Fibroblast of peridontal ligament (primary cell): ENCODE results near the gene TNK1.
"Not testable (repeated sequence)": the region's sequence is repeated elsewhere in the genome, so short reads cannot be mapped to it uniquely, and the experiment has no call there.

Source experiments
- DNase-seq: peaks from one replicate; pipeline ENCODE4 v3.0.0-alpha.2; 2010; ENCODE audit errors: extremely low read depth

The TNK1 gene

DNA sequence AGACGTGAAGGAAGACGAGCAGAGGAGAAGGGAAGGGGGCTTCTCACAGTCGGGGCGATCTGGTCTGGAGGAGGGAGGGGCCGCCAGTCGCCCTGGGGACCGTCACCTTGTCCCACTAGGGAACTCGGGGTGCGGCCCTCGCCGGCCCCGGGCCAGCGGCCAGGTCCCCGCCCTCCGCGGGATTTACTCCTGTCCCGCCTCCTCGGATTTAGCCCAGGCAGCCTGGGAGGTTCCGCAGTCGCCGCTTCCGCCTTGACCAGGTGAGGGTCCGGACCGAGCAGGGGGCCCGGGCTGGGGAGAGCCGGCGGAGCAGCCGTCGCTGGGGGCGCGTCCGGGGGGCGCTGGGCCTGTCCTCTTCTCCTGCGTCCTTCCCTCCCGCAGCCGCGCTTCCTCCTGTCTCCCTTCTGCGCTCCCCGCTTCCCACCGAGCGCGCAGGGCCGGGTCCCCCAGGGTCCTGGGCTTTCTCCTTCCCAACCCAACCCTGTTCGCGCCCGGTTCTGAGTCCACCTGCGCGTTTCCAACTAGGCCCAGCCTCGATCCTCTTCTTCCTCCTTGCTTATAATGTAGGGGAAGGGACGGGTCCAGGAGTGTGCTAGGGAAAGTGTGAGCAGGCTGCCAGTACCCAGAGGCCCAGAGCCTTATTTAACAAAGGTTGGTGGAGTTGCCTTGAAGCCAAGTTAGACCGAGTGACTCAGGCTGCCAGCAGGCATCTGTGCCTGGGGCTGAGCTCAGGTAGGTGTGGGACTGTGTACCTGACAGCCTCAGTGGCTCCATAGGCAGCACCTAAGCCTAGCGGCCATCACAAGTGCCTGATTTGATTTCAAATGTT, at the start of gene TNK1:
Gene TNK1, plus strand, starts transcription at position 235 of the 829 bp plus-strand sequence. CDS start 1,838 bp downstream, outside the sequence.
- no peak for DNase-seq

DNA sequence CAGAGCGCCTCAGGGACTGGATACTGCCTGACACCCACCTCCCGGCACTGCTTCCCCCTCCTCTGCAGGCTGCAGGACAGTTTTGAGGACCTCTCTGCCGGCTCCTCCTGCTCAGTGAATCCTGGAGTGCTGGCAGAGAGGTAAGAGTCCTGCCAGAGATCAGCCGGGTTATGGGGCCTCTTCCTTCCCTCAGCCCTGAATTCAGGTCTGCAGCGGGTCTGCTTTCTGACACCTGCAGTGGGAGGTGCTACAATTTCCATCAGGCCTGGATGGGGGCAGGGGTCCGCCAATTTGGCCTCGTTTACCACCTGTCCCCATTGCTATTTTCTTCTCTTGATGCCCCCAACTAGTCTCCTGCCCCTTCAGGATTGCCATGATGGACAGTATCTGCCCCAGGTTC, 48.8 kb upstream of the TNK1 start:
- no peak for DNase-seq

DNA sequence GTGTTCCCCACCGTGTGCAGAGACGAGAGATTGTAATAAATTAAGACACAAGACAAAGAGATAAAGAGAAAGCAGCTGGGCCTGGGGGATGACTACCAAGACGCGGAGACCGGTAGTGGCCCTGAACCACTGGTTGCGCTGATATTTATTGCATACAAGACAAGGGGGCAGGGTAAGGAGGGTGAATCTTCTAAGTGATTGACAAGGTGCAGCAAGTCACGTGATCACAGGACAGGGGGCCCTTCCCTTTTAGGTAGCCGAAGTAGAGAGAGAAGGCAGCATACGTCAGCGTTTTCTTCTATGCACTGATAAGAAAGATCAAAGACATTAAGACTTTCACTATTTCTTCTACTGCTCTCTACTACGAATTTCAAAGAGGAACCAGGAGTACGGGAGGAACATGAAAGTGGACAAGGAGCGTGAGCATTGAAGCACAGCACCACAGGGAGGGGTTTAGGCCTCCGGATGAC, 48.3 kb upstream of the TNK1 start:
- not testable (repeated sequence) for DNase-seq

DNA sequence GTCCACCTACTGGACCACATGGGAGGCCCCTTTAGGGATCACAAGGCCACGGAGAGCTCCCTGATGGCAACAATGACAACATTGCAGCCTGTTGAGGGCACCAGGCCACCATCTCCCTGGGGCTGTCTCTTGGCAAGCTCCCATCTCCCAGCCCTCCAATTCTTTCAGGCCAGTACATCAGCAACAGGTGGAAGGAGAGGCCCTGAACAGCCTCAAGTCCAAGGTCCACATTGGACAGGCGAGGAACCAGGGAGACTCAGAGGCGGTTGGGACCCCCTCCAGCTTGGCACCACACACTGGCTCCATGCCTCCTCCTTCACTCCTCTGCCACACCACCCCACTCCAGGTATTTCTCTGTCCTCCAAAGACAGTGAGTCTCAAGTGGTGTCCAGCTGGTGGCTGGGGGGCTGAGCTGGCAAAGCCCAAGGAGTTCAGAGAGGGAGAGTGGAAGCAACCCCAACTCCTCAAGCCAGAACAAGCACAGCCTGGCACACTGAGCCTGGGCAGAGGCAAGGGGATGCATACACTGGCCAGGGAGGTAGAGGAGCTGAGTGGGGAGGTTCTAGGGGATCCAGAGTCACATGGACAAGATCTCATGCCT, 45.9 kb upstream of the TNK1 start:
- DNase-seq = no peak

DNA sequence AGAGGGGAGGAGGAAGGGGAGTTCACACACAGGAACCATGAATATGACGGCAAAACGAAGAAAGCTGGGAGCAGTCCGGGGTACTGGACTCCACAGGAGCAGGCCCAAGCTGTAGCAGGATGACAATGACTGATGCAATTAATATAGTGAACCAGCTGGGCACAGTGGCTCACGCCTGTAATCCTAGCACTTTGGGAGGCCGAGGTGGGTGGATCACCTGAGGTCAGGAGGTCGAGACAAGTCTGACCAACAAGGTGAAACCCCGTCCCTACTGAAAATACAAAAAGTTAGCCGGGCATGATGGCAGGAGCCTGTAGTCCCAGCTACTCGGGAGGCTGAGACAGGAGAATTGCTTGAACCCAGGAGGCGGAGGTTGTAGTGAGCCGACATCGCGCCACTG, 45.1 kb upstream of the TNK1 start:
- not testable (repeated sequence) for DNase-seq

DNA sequence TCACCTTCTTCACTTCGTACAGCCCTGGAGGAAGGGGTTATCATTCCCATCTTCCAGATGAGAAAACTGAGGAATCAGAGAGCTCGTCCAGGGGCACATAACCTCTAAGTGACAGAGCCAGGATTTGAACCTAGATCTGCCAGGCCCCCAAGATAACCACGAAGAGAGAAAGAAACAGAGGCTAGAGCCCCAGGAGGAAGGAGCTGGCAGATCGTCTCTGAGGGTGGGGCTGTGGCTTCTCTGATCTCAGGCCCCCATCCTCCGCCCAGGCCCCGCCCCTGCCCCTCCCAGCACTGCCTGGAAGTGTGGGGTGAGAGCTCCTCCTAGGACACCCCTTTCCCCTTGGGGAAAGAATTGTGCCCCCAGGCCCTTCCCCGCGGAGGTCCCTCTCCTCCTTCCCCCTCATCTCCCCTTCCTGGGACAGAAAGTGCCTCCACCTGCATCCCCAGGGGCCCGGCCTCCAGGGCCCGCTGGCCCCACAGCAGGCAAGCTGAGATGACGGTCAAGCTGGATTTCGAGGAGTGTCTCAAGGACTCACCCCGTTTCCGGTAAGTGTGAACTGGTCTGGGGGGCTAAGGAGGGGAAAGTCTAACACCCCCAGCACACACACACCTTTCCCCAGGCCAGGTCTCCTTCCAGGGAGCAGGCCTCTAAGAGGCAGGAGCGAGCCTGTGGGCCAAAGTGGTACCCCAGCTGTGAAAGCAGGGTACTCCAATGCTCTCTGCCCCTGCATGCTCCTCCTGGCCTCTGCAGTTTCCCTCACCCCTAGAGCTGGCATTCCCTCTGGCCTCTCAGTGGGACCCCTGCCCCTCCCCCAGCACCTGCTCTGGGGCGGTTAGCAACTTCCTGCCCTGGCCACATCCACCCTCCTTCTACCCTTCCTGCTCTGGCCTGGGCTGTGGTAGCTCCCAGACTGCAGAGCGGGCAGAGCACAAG, 44.4 kb upstream of the TNK1 start, which contains the start of gene ACAP1:
Gene ACAP1, plus strand, starts transcription at position 290 of the 936 bp plus-strand sequence. Its CDS starts 206 bp downstream, at position 496.
- no peak for DNase-seq

DNA sequence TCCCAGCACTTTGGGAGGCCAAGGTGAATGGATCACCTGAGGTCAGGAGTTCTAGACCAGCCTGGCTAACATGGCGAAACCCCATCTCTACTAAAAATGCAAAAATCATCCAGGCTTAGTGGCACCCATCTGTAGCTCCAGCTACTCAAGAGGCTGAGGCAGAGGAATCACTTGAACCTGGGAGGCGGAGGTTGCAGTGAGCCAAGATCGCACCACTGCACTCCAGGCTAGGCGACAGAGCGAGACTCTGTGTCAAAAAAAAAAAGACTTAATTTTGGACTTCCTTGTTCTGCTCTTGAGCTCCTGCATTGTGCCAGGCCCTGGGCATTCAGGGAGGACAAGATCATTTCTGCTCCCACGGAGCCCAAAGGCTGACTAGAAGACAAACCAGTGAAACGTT, 43.3 kb upstream of the TNK1 start:
- not testable (repeated sequence) for DNase-seq

DNA sequence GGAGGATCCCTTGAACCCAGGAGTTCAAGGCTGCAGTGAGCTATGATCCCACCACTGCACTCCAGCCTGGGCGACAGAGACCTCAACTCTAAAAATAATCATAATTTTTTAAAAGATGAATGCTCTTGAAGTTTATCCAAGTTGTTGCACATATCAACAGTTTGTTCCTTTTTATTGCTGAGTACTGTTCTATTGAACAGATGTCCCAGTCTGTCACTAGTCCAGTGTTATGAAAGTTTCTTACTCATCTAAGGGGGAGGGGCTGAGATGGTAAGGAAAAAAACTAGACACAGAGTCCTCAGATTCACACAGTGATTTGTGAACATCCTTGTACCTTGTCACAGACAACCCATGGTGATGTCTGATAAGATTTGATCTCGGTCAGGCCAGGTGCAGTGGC, 40.7 kb upstream of the TNK1 start:
- DNase-seq = no peak

DNA sequence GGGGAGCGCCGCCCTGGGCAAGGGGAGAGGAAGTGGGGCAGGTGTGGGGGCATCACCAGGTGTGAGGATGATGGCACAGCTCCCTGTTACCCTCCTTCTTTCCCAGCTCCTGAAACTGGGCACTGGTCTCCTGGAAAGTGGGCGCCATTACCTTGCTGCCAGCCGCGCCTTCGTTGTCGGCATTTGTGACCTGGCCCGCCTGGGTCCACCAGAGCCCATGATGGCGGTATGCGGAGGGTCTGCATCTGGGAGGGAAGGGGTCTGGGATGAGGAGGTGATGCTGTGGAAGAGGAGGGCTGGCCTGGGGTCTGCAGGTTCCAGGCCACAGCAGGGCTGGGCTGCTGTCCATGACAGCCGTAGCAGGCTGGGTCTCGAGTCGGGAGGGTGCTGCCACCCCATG, 39.0 kb upstream of the TNK1 start:
- DNase-seq = no peak

DNA sequence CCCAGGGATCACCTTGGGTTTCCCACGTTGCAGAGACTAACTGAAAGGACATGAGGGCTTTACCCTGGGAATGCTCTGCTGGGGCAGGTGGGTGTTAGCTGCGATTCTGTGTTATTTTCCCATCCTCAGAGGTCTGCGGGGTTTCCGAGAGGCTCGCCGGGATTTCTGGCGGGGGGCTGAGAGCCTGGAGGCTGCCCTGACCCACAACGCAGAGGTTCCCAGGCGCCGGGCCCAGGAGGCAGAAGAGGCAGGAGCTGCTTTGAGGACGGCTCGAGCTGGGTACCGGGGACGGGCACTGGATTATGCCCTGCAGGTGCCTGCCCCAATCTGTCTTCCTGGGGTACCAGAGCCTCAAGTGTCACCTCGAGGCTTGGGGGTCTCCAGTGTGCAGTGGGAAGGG, 37.6 kb upstream of the TNK1 start:
- no peak for DNase-seq

DNA sequence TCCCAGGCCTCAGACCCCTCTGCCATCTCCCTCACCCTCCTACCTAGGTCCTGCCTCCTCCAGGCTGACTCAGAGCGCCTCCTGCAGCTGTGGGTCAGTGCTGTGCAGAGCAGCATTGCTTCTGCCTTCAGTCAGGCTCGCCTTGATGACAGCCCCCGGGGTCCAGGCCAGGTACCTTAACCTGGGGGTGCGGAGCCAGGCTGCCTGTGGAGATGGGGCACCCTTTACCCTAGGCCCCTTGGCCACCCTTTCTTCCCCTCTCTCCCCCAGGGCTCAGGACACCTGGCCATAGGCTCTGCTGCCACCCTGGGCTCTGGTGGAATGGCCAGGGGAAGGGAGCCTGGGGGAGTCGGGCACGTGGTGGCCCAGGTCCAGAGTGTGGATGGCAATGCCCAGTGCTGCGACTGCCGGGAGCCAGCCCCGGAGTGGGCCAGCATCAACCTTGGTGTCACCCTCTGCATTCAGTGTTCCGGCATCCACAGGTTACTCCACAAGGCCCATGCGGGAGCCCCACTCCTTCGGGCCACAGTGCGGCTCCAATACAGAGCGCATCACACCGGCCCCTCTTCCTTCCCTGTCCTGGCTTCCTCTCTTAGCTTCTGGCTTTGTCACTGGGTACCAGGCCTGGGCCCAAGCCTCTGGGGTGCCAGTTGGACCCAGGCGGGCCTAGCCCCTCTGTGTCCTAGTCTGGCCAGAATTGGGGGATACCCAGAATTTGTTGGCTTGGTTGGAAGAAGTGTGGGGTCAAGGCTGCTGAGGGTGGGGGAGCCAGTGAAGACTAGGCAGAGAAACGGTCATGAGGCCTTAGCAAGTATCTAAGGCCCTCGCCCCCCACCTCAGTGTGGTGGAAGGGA, 33.9 kb upstream of the TNK1 start:
- DNase-seq = no peak

DNA sequence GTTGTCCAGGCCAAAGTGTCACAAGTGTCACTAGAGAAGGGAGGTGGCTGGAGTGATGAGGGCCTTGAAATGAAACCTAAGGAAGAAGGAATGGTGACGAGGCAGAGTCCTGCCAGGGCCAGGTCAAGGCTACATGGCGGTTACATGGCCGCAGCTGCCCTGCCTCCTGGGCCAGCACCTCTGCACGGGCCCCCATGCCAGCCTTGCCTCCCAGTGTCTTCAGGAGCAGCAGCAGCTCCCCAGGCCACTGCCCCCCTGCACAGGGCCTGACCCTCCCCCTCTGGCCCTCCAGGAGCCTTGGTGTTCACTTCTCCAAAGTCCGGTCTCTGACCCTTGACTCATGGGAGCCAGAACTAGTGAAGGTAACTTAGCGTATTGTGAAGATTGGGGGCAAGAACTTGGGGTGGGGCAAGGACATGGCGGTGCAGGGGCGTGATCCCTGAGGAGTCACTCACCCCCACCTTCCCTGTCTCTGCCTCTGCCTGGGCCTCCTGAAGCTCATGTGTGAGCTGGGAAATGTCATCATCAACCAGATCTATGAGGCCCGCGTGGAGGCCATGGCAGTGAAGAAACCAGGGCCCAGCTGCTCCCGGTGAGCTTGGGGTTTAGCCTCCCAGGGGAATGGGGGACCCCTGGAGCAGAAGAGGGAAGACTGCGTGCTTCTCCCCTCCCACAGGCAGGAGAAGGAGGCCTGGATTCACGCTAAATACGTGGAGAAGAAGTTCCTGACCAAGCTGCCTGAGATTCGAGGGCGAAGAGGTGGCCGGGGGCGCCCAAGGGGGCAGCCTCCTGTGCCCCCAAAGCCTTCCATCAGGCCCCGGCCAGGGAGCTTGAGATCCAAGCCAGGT, 33.0 kb upstream of the TNK1 start:
- DNase-seq = no peak

DNA sequence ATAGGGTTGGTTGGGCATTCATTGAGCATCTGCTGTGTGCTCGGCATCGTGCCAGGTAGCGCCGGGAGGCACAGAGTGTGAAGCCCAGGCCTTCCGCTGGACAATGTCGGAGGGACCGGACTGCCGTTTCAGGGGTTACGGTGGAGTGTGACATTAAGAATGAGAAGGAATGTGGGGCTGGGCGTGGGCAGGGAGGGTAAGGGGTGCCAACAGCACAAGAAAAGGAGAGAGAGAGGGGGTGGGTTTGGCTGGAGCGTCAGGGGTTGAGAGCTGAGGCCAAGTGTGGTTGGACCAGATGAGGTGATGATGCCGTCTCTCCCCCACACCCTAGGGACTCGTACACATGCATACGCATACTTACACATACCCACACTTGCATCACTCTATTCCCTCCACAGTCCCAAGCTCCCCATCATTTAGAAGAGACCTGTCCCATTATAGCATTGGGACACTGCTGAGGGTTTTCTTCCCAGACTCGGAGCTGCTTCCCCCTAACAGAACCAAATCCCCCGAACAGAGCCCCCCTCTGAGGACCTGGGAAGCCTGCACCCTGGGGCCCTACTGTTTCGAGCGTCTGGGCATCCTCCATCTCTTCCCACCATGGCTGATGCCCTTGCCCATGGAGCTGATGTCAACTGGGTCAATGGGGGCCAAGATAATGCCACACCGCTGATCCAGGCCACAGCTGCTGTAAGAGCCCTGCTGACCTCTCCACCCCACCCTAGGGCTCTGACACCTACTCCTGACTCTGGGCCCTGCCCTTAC, 32.2 kb upstream of the TNK1 start:
- peak; percentile 64 for DNase-seq

DNA sequence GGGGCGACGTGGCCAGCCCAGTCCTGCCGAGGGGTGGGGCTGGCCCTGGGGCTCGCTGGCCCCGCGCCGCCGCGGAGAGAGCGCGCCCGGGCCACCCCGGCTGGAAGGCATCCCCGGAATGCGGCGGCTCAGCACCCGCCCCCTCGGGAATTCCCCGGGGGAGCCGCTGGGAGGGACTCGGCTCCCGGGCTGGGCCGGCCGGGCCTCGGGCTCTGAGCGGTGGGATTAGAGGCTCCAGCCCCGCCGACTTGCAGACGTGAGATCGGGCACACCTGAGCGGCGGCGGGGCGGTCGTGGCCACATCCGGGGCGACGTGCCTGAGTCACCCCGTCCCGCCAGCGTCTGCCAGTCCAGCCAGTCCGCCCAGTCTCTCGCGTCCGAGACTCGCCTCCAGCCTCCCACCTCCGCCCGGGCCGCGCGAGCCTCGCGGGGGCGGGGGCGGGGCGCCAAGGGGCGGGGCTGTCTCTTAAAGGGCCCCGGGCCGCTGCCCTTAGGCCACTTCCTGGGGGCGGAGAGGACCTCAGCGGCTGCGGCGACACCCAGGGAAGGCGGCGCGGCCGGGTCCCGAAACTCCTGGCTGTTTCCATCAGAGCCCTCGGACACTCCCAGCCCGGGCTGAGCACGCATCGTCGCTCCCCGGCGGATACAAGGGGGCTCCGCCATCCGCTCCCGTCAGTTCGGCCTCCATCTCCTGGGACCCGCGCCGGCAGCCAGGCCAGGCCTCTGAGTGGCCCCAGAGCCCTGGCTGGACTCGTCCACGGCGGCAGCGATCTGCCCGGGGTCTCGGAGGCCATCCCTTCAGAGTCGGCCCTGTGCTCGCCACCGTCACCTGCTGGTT, 29.0 kb upstream of the TNK1 start, which contains the start of gene KCTD11:
Gene KCTD11, plus strand, starts transcription at position 498 of the 838 bp plus-strand sequence.
- DNase-seq = peak; percentile 82

DNA sequence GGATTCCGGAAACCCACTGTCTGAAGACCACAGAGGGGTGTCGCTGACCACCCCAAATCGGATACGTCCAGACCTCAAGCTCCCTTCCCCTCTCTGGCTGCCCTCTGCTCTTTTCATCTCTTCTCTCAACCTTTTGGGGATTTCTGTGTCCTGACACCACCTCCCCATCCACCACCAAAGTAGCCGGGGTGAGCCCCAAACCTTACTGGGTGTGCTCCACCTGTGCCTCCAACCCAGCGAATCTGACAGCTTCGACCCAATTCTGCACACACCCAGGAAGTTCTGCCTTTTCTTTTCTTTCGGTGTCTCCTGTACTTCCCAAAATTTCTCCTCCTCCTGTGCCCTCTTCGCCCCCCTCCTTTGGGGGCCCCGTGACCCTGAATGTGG, 28.4 kb upstream of the TNK1 start:
- DNase-seq = no peak

DNA sequence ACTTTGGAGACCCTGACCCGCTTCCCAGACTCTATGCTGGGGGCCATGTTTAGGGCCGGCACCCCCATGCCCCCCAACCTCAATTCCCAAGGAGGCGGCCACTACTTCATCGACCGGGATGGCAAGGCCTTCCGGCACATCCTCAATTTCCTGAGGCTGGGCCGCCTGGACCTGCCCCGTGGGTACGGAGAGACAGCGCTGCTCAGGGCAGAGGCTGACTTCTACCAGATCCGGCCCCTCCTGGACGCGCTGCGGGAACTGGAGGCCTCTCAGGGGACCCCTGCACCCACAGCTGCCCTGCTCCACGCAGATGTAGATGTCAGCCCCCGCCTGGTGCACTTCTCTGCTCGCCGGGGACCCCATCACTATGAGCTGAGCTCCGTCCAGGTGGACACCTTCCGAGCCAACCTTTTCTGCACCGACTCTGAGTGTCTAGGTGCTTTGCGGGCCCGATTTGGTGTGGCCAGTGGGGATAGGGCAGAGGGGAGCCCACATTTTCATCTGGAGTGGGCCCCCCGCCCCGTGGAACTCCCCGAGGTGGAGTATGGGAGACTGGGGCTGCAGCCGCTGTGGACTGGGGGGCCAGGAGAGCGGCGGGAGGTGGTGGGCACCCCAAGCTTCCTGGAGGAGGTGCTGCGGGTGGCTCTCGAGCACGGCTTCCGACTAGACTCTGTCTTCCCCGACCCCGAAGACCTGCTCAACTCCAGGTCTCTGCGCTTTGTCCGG, 27.8 kb upstream of the TNK1 start:
- DNase-seq = no peak

DNA sequence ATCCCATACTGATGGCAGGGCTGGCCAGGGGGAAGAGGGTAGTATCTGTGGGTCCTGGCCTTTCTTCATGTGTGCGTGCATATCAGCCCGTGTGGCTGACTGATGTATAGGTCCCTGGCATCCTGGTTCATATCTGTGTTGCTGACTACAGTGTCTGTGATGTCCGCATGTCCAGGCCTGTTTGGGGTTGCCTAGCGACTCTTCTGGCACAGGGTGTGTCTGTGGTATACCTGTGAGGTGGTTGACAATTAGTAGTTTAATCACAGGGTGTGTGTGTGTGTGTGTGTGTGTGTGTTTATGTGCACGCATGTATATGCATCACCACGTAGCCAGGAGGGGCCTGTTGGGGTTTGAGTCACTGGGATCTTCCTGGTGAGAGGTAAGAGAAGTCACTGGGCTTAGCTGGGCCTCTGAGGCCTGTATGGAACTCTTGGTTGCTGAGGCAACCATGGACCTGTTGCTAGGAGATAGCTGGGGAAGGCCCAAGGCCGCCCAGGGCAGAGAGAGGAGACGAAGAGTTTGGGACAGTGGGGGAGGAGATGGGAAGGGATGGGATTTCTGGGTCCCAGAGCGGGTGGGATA, 26.5 kb upstream of the TNK1 start:
- peak; percentile 26 for DNase-seq
